ENCODE results near the gene CYP39A1. TPM values are rescaled to one million over a fixed set of nuclear protein-coding genes. Genes with fewer than 3 reads are reported as not detected.

The CYP39A1 gene
- total RNA-seq, 1 experiment from 2014 or later: 1.7 TPM

- no peak for DNase-seq
- Mint-ChIP-seq H3K27ac (ENCODE audit: unreplicated experiment) (no peak overlapping the region), H3K36me3 (ENCODE audit: insufficient read depth, unreplicated experiment) (no peaks in the 10 kb centered on the region), H3K9me3 (ENCODE audit: low read depth, unreplicated experiment) (peaks cover 7% of the 10 kb centered on the region), H3K4me1 (ENCODE audit: low read depth, unreplicated experiment) (no peaks in the 10 kb centered on the region), H3K27me3 (ENCODE audit: unreplicated experiment) (no peaks in the 10 kb centered on the region), H3K4me3 (ENCODE audit: low read depth, unreplicated experiment) (no peak overlapping the region)
- no peak for TF ChIP-seq CTCF (IDR thresholded peaks at IDR 0.05; ENCODE audit: unreplicated experiment)
- CTCF ChIA-PET: no interaction called here
- BruUV-seq (replicated peaks): no TSS peak
- intact Hi-C loops (cut with micrococcal nuclease; ENCODE audit: unreplicated experiment): no loop called here
These were observed 59.9 kb downstream of the CYP39A1 start for GRCh38 chr6:46592740-46593139.

GRCh38 chr6:46592046-46592445 is 60.6 kb downstream of the CYP39A1 start:
- H3K36me3 Mint-ChIP-seq (ENCODE audit: insufficient read depth, unreplicated experiment): no peaks in the 10 kb centered on the region

GRCh38 chr6:46590765-46591164 is 61.9 kb downstream of the CYP39A1 start:
- intact Hi-C loops (cut with micrococcal nuclease; ENCODE audit: unreplicated experiment): no loop called here
- Mint-ChIP-seq H3K27ac (ENCODE audit: unreplicated experiment) (no peak overlapping the region), H3K4me1 (ENCODE audit: low read depth, unreplicated experiment) (no peaks in the 10 kb centered on the region), H3K4me3 (ENCODE audit: low read depth, unreplicated experiment) (no peak overlapping the region), H3K27me3 (ENCODE audit: unreplicated experiment) (no peaks in the 10 kb centered on the region), H3K36me3 (ENCODE audit: insufficient read depth, unreplicated experiment) (no peaks in the 10 kb centered on the region), H3K9me3 (ENCODE audit: low read depth, unreplicated experiment) (peaks cover 7% of the 10 kb centered on the region)
- DNase-seq: no peak
- CTCF ChIA-PET: no interaction called here
- TF ChIP-seq CTCF (IDR thresholded peaks at IDR 0.05; ENCODE audit: unreplicated experiment): no peak
- no TSS peak for BruUV-seq (replicated peaks)

More at GRCh38 chr6:46592046-46592445, 60.6 kb downstream of the CYP39A1 start:
- no peak for DNase-seq
- peaks cover 7% of the 10 kb centered on the region for H3K9me3 Mint-ChIP-seq (ENCODE audit: low read depth, unreplicated experiment)
- no peak overlapping the region for H3K27ac Mint-ChIP-seq (ENCODE audit: unreplicated experiment)
- H3K27me3 Mint-ChIP-seq (ENCODE audit: unreplicated experiment): no peaks in the 10 kb centered on the region
- H3K4me1 Mint-ChIP-seq (ENCODE audit: low read depth, unreplicated experiment): no peaks in the 10 kb centered on the region
- BruUV-seq (replicated peaks): no TSS peak
- no peak for TF ChIP-seq CTCF (IDR thresholded peaks at IDR 0.05; ENCODE audit: unreplicated experiment)
- intact Hi-C loops (cut with micrococcal nuclease; ENCODE audit: unreplicated experiment): no loop called here
- CTCF ChIA-PET: no interaction called here
- H3K4me3 Mint-ChIP-seq (ENCODE audit: low read depth, unreplicated experiment): no peak overlapping the region

GRCh38 chr6:46586906-46587305 is 65.7 kb downstream of the CYP39A1 start:
- TF ChIP-seq CTCF (IDR thresholded peaks at IDR 0.05; ENCODE audit: unreplicated experiment): no peak
- Mint-ChIP-seq H3K27ac (ENCODE audit: unreplicated experiment) (no peak overlapping the region), H3K4me1 (ENCODE audit: low read depth, unreplicated experiment) (peaks cover 28% of the 10 kb centered on the region), H3K27me3 (ENCODE audit: unreplicated experiment) (no peaks in the 10 kb centered on the region), H3K9me3 (ENCODE audit: low read depth, unreplicated experiment) (no peaks in the 10 kb centered on the region), H3K4me3 (ENCODE audit: low read depth, unreplicated experiment) (no peak overlapping the region), H3K36me3 (ENCODE audit: insufficient read depth, unreplicated experiment) (no peaks in the 10 kb centered on the region)
- CTCF ChIA-PET: no interaction called here
- no TSS peak for BruUV-seq (replicated peaks)
- intact Hi-C loops (cut with micrococcal nuclease; ENCODE audit: unreplicated experiment): no loop called here
- no peak for DNase-seq

All from Calu3 (cell line).